ENCODE measurements around the gene CEACAM16.

GRCh38 chr19:44653343-44653742 lies 45.6 kb upstream of the CEACAM16 start:
- TF ChIP-seq, protein P1, sequence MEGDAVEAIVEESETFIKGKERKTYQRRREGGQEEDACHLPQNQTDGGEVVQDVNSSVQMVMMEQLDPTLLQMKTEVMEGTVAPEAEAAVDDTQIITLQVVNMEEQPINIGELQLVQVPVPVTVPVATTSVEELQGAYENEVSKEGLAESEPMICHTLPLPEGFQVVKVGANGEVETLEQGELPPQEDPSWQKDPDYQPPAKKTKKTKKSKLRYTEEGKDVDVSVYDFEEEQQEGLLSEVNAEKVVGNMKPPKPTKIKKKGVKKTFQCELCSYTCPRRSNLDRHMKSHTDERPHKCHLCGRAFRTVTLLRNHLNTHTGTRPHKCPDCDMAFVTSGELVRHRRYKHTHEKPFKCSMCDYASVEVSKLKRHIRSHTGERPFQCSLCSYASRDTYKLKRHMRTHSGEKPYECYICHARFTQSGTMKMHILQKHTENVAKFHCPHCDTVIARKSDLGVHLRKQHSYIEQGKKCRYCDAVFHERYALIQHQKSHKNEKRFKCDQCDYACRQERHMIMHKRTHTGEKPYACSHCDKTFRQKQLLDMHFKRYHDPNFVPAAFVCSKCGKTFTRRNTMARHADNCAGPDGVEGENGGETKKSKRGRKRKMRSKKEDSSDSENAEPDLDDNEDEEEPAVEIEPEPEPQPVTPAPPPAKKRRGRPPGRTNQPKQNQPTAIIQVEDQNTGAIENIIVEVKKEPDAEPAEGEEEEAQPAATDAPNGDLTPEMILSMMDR (IDR thresholded peaks at IDR 0.05), result no peak
- no peak for TF ChIP-seq POLR2A (IDR thresholded peaks at IDR 0.05)

Data from Peyer's patch (tissue), 4 donors.